Fibroblast of pulmonary artery (primary cell): ENCODE data around the gene CACNA1E.
A peak's percentile ranks its signal among the peaks of the same experiment; 100 is the strongest.
"Not testable (repeated sequence)": the region's sequence is repeated elsewhere in the genome, so short reads cannot be mapped to it uniquely, and the experiment has no call there.

Experiments
- DNase-seq: peaks from one replicate; pipeline ENCODE4 v3.0.0-alpha.2; 2010; ENCODE audit warnings: low read depth
- H3K4me3 ChIP-seq: replicated peaks from 2 replicates; pipeline ENCODE4 v1.5.1; 2011; ENCODE audit warnings: low read depth, mild to moderate bottlenecking, control low read depth, low read length, moderate library complexity
- CTCF ChIP-seq: IDR thresholded peaks from 2 replicates; pipeline ENCODE4 v1.5.1; 2011; ENCODE audit warnings: mild to moderate bottlenecking, control low read depth, low read length, inconsistent platforms; ENCODE audit errors: missing control alignments

The CACNA1E gene

GRCh38 chr1:181525104-181525721 is 41.9 kb downstream of the CACNA1E start:
- no peak for TF ChIP-seq CTCF
- DNase-seq = no peak
- no peak overlapping the region for H3K4me3 ChIP-seq

- not testable (repeated sequence) for DNase-seq, H3K4me3 ChIP-seq
These were observed 44.9 kb downstream of the CACNA1E start for GRCh38 chr1:181528241-181528640.

- no peak for DNase-seq
- no peak for TF ChIP-seq CTCF
- no peak overlapping the region for H3K4me3 ChIP-seq
These were observed 48.1 kb downstream of the CACNA1E start for GRCh38 chr1:181531441-181531840.

- DNase-seq = no peak
- H3K4me3 ChIP-seq = no peak overlapping the region
- no peak for TF ChIP-seq CTCF
These were observed 48.8 kb downstream of the CACNA1E start for GRCh38 chr1:181531951-181532600.

GRCh38 chr1:181538836-181539235 is 55.5 kb downstream of the CACNA1E start:
- TF ChIP-seq CTCF = no peak

GRCh38 chr1:181541458-181541857 is 58.1 kb downstream of the CACNA1E start:
- DNase-seq = no peak
- no peak for TF ChIP-seq CTCF

More at GRCh38 chr1:181538836-181539235, 55.5 kb downstream of the CACNA1E start:
- no peak for DNase-seq
- H3K4me3 ChIP-seq = no peak overlapping the region

GRCh38 chr1:181541947-181542346 is 58.6 kb downstream of the CACNA1E start:
- DNase-seq = peak; percentile 1
- no peak overlapping the region for H3K4me3 ChIP-seq
- TF ChIP-seq CTCF = no peak

More at GRCh38 chr1:181541458-181541857, 58.1 kb downstream of the CACNA1E start:
- no peak overlapping the region for H3K4me3 ChIP-seq

- not testable (repeated sequence) for H3K4me3 ChIP-seq, DNase-seq
These were observed 59.1 kb downstream of the CACNA1E start for GRCh38 chr1:181542406-181542805.
